ENCODE measurements around the gene RNF224.

RNF224 gene

DNA sequence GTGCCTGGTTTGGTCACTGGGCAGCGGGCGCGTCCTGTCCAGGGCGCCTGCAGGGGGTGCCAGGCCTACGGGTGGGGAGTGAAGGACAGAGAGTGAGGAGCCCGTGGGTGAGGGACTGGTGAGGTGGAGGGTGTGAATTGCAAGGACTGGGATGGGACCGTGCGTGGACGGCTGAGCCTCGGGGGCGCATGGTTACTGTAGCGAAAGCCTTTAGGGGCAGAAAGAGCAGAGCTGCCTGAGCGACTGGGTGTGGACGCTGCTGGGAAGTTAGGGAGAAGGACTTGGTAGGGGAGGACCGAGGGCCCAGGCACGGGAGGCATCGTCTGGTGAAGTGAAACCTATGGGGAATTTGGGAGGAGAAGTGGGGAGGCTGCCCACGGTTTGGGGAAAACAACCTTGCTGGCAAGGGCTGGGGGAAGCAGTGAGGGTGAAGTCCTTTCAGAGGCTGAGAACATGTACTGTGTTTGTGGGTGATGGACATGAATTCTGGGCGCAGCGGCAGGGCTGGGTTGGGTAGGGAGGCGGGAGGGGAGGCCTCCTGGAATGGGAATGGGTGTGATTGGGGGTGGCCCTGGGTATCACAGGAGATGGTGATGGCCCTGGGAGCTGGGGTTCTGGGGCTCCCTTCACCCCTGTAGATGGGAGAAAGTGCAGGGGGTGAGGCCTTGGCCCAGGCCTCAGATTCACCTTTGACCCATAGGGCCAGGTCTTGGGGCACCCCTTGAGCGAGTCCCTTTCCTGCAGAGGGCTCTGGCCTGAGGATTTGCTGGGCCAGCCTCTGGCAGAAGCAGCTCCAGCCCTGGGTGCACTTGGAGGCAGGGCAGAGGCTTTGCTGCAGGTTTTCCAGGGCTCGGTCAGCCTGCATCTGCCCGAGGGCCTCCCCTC is 48.5 kb downstream of the RNF224 start:
- DNase-seq = no peak

DNA sequence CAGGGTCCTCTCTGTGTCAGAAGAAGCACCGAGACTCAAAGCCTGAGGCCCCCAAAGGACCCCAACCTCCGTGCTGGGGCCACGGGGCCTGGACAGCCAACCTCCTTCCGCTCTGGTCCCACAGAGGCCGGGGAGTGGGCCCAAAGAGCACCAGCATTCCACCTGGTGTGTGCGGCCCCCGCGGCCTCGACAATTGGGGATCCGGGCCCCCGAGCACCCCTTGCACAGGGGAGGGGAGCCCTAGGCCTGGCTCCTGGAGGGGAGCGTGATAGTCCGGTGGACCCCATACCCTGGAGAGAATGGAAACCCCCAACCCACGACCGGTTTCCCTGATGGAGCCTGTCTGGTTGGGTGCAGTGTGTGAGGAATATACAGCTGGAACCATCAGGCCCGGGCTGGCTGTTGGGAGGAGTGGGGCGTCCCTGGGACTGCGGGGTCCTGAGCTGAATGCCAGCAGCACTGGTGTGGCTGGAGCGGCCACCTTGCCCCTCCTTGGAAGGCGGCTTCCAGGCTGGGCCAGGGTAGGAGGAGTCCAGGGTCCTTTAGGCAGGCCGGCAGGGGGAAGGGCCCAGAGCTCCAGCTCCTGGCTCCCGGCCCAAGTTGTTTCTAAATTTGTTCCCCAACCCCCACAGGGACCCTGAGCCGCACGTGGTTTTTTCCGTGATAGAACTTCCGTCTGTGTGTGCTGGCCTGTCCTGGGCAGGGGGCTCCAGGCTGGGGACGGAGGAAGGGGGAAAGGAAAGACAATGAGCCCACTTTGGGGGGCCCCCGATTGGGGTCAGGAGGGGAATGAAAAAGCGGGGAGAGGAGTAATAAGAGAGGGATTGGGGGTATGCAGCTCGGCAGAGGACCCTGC is 49.4 kb downstream of the RNF224 start:
- no peak for DNase-seq

DNA sequence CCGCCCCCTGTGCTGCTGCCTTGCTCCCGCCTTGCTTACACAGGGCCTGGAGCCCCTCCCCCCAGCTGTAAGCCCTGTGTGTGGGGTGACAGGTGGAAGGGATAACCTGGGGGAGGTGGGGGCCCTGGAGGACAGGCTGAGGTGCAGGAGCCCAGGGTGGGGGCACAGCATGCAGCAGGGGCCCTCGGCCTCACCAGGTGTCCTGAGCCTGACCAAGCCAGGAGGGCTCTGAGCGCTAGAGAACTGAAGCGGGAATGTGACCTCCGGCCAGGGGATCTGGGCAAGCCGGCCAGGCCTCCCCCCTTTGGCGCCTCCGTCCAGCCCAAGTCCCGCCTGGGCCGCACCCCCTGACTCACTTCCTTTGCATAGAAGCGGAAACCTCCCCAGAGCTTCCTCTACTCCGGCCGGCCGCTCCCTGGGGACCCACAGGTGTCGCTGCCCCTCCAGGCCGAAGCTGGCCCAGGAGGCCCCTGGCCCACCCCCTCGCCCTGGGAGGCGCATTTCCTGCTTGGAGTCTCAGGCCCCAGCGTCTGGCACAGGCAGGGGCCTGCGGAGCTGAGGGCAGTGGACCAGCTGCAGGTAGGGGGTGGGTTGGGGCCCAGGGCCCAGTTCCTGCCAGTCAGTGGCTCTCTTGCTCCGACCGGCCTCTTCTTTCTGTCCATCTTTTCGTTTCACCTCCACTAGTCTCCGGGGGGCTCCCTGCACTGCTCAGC is 50.2 kb downstream of the RNF224 start, which contains the start of gene TOR4A:
TOR4A (plus strand) TSS at position 398 of the 713 bp plus-strand sequence. CDS start 964 bp downstream, outside the sequence.
- no peak for DNase-seq

DNA sequence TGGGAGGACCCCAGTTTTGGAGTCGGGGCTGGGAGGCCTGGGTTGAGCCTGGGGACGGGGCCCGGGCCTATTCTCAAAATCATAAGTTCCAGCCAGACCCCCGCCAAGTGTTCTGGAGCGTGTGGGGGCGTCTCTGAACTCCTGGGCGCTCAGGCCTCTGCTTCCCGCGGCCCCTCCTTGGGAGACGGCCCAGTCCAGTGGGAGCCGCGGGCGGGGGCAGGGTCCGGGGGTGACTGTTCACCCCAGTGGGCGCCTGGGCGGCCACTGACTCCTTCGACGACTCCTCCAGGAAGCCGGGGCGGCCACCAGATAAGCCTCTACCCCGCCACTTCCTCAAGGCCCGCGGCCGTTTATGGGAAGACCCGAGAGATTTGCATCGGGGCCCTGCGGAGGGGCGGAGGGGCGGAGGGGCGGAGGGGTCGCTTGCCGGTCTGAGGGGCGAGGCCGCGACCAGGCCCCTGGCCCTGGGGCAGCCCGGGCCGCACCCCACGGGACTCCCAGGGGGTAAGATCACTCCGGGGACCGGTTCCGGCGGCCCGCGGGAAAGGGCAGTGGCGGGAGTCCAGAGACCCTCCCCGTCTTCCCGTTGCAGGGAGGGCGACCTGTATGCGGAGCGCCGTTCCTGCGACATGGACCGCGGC is 50.9 kb downstream of the RNF224 start:
- DNase-seq = no peak
